Stimulated activated naive CD8-positive, alpha-beta T cell treated with anti-CD3 and anti-CD28 coated beads, Interleukin-15, Interleukin-2, amounts not matched to agents 100 ng/mL and 50 ng/mL, for 24 hours (primary cell): ENCODE results near the gene TANGO6.

Source experiments
- H3K27ac Mint-ChIP-seq: one replicate; pipeline ENCODE4 v1.8.0; 2021; ENCODE audit warnings: mild to moderate bottlenecking, mixed read lengths
- H3K27me3 Mint-ChIP-seq: one replicate; pipeline ENCODE4 v1.8.0; 2021; ENCODE audit warnings: mixed read lengths
- H3K36me3 Mint-ChIP-seq: one replicate; pipeline ENCODE4 v1.8.0; 2021; ENCODE audit warnings: low read depth, mixed read lengths
- H3K4me1 Mint-ChIP-seq: one replicate; pipeline ENCODE4 v1.8.0; 2021; ENCODE audit warnings: low read depth, mixed read lengths
- H3K4me3 Mint-ChIP-seq: one replicate; pipeline ENCODE4 v1.8.0; 2021; ENCODE audit warnings: mild to moderate bottlenecking, mixed read lengths
- H3K9me3 Mint-ChIP-seq: one replicate; pipeline ENCODE4 v1.8.0; 2021; ENCODE audit warnings: mixed read lengths

The TANGO6 gene

DNA sequence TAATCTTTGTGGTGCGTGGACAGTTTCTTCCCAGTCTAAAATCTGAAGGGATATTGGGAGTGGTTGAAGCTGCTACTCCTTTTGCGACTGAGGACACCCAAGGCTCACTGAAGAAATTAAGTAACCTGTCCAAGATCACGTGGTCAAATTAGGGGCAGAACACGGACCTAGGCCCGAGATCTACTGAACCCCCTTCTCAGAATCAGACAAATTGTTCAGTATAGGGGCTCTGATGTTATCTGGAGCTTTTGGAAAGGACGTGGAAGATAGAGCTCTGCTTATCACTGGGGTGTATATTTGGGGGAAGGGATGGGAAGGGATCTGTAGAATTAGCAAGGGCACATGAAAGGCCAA, 857 bp downstream of the TANGO6 start:
- peak overlapping the region; percentile 96 for H3K27ac Mint-ChIP-seq
- no peaks in the 10 kb centered on the region for H3K9me3 Mint-ChIP-seq
- peaks cover 40% of the 10 kb centered on the region for H3K4me1 Mint-ChIP-seq
- H3K27me3 Mint-ChIP-seq, result no peaks in the 10 kb centered on the region
- peak overlapping the region; percentile 90 for H3K4me3 Mint-ChIP-seq
- H3K36me3 Mint-ChIP-seq, result no peaks in the 10 kb centered on the region

DNA sequence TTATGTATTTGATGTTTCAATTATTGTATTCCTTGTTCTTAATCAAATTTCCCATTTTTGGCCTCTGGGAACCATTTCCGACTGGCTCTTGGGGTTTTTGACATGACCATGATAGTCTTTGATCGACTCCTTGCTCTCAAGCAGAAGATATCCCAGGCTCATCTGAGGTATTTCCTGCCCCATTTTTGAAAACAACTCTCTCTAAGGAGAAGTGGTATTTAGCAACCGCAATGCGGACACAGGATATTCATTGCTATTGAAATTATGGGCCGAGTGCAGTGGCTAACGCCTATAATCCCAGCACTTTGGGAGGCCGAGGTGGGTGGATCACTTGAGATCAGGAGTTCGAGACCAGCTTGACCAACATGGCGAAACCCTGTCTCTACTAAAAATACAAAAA, 5.5 kb downstream of the TANGO6 start:
- H3K4me1 Mint-ChIP-seq, result peaks cover 37% of the 10 kb centered on the region

DNA sequence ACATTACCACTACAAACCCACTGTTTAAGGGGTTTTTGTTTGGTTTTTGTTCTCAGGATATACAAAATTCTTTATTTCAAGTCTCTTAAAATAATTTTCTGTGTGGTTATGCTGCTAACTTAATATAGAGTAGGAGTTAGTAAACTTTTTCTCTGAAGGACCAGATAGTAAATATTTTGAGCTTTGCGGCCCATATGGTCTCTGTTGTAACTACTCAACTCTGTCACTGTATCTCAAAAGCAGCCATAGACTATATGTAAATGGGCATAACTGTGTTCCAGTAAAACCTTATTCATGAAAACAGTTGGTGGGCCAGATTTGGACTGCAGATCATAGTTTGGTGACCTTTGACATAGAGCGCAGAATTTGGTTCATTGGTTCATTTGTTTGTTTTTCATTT, 7.2 kb downstream of the TANGO6 start:
- Mint-ChIP-seq H3K4me3 (no peak overlapping the region), H3K27me3 (no peaks in the 10 kb centered on the region), H3K9me3 (no peaks in the 10 kb centered on the region), H3K36me3 (peaks cover 9% of the 10 kb centered on the region), H3K4me1 (peaks cover 22% of the 10 kb centered on the region), H3K27ac (no peak overlapping the region)

More for the DNA sequence above, 5.5 kb downstream of the TANGO6 start:
- Mint-ChIP-seq H3K27me3 (no peaks in the 10 kb centered on the region), H3K9me3 (no peaks in the 10 kb centered on the region), H3K27ac (no peak overlapping the region), H3K36me3 (peaks cover 9% of the 10 kb centered on the region), H3K4me3 (no peak overlapping the region)

- Mint-ChIP-seq H3K9me3 (no peaks in the 10 kb centered on the region), H3K36me3 (peaks cover 13% of the 10 kb centered on the region), H3K4me1 (peaks cover 25% of the 10 kb centered on the region), H3K27me3 (no peaks in the 10 kb centered on the region), H3K27ac (no peak overlapping the region), H3K4me3 (no peak overlapping the region)
Observed at GRCh38 chr16:68851601-68852000, 8.3 kb downstream of the TANGO6 start.

- Mint-ChIP-seq H3K27me3 (no peaks in the 10 kb centered on the region), H3K27ac (no peak overlapping the region), H3K4me1 (peaks cover 14% of the 10 kb centered on the region), H3K36me3 (peaks cover 26% of the 10 kb centered on the region), H3K4me3 (no peak overlapping the region), H3K9me3 (no peaks in the 10 kb centered on the region)
Observed at GRCh38 chr16:68857479-68857878, 14.1 kb downstream of the TANGO6 start.

DNA sequence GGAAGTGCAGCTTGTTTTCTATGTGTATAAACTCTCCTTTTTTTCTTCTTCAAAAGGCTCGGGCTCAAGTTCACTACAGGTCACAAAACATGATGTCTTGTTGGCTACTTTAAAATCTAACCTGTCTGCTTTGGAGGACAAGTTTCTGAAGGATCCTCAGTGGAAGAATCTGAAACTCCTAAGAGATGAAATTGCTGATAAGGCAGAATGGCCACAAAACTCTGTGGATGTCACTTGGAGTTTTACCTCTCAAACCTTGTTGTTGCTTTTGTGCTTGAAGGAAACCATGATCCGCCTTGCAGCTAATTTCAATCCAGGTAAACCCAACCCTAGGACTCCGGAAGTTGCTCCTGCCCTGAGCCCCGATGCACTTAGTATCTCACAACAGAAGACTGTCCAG, 16.5 kb downstream of the TANGO6 start:
- H3K9me3 Mint-ChIP-seq, result no peaks in the 10 kb centered on the region

DNA sequence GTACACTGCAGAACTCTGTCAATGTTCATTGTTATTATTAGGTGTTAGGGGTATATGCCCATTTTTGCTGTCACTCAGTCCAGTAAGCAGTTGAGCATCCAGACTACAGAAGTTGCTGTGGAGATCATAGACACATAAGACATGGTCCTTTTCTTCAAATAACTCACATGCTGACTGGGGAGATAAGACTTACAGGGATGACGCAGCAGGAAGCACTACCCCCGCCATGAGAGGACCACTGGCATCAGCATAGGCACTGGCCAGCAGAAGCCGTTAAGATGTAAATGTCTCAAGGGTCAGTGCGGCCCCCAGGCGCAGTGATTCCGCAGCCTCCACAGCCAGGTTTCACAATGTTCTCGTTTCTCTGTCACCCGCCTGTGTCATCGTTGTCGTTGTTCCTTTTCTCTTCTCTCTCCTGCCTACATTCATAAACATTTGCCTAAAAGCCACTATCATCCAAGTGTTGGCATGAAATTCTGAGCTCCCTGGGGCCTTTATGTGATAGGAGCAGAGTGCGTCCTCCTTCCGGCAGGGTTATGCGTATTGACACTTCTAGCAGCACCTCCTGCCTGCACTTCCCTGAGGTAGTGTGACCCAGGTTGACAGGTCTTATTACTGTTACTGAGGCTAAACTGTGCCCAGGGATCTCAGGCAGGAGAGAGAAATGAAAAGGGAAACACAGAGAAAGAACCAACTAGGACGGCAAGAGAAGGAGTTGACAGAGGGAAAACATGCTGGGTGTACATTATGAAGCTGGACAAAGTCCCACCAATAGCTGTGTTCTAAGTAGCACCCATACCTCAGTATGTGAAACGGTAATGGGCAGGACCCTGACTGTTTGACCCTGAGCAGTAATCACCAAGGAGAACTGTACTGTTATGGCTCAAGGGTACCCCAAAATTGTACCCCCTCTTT, 17.9 kb downstream of the TANGO6 start:
- Mint-ChIP-seq H3K4me1 (peaks cover 7% of the 10 kb centered on the region), H3K4me3 (no peak overlapping the region), H3K27me3 (no peaks in the 10 kb centered on the region), H3K27ac (no peak overlapping the region), H3K36me3 (peaks cover 47% of the 10 kb centered on the region), H3K9me3 (no peaks in the 10 kb centered on the region)

More for the DNA sequence above, 16.5 kb downstream of the TANGO6 start:
- H3K36me3 Mint-ChIP-seq, result peaks cover 42% of the 10 kb centered on the region
- no peaks in the 10 kb centered on the region for H3K27me3 Mint-ChIP-seq
- H3K4me3 Mint-ChIP-seq, result no peak overlapping the region
- no peak overlapping the region for H3K27ac Mint-ChIP-seq
- H3K4me1 Mint-ChIP-seq, result peaks cover 11% of the 10 kb centered on the region

- H3K4me1 Mint-ChIP-seq, result no peaks in the 10 kb centered on the region
- peaks cover 67% of the 10 kb centered on the region for H3K36me3 Mint-ChIP-seq
- no peak overlapping the region for H3K4me3 Mint-ChIP-seq
- no peak overlapping the region for H3K27ac Mint-ChIP-seq
- no peaks in the 10 kb centered on the region for H3K9me3 Mint-ChIP-seq
- no peaks in the 10 kb centered on the region for H3K27me3 Mint-ChIP-seq
Observed at GRCh38 chr16:68866933-68867332, 23.6 kb downstream of the TANGO6 start.

DNA sequence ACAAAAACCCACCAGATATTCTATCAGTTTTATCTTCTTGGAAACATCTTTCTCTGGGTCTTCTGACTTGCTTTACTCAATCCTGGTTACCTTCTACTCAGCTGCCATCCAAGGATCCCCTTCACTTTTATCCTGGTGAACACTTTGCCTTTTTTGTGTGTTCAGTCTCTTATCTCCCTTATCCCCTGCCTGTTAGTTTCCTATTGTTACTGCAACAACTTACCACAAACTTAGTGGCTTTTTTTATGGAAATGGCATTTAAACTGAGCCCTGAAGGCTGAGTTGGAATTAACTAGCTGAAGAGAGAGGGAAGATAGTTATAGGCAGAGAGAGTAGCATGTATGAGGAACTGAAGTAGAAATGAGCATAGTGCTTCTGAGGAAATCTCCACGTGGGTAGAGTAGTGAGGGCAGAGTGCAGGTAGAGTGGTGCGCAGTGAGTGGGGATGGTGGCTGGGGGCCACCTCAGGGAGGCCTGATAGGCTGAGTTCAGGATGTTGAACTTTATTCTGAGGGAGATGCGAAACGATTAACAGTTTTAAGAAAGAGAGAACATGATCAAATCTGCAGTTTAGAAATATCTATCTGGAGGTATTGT, 26.3 kb downstream of the TANGO6 start:
- Mint-ChIP-seq H3K4me1 (no peaks in the 10 kb centered on the region), H3K27ac (no peak overlapping the region), H3K27me3 (no peaks in the 10 kb centered on the region), H3K9me3 (no peaks in the 10 kb centered on the region), H3K36me3 (peaks cover 69% of the 10 kb centered on the region), H3K4me3 (no peak overlapping the region)

DNA sequence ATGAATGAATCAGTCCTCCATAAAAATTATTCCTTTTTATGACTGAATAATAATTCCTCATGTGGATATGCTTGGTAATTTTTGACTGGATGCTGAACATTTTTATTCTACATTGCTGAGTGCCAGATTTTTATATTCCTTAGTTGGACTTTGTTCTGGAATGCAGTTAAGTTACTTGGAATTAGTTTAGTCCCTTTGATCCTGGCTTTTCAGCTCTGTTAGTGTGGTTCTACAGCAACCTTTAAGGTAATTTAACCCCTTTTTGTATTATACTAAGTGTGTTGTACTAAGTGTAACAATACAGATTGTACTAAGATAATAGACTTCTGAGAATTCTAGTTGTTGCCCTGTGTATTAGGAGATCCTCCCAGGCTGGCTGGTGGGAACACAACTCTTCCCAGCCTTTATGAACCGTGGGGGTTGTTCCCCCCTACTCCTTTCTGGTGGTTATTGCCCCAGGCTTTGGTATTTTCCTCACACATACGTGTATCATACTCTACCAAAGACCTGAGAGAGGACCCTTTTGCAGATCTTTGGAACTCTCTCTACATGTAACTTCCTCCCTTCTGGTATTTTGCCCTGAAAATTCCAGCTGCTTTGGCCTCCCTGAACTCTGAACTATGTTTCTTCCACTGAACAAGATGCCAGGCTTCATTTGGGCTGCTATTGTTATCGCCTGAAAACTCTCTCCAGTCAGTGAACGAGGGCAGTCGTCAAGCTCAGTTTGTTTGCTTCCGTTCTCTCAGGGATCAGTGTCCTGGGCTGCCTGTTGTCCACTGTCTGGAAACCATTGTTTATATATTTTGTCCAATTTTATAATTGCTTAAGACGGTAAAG, 30.5 kb downstream of the TANGO6 start:
- Mint-ChIP-seq H3K27me3 (no peaks in the 10 kb centered on the region), H3K27ac (no peak overlapping the region), H3K36me3 (peaks cover 73% of the 10 kb centered on the region), H3K4me3 (no peak overlapping the region), H3K9me3 (no peaks in the 10 kb centered on the region), H3K4me1 (no peaks in the 10 kb centered on the region)

DNA sequence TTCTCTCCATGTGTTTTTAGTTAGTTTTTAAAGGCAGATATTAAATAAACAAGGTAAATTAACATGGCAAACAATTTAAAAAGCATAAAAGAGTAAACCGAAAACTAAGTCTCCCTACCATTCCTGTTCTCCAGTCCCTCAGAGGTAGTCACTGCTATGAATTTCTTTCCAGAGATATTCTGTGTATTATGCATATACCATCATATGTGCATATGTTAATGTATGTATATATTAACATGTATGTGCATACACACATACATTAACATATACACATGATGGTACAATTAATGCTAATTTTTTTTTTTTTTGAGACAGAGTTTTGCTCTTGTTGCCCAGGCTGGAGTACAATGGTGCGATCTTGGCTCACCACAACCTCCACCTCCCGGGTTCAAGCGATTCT, 32.5 kb downstream of the TANGO6 start:
- Mint-ChIP-seq H3K4me3 (no peak overlapping the region), H3K36me3 (peaks cover 62% of the 10 kb centered on the region)

DNA sequence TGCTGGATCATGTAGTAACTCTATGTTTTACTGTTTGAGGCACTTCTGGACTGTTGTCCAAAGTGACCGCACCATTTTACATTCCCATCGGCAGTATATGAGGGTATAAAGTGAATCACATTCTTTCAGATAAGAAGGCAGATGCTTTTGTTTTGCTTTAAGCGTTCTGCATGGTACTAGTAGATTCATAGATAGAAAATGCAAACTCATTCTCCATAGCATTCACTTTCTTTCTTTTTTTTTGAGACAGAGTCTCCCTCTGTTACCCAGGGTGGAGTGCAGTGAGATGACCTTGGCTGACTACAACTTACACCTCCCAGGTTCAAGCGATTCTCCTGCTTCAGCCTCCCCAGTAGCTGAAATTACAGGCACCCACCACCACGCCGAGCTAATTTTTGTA, 40.4 kb downstream of the TANGO6 start:
- Mint-ChIP-seq H3K27me3 (no peaks in the 10 kb centered on the region), H3K27ac (no peak overlapping the region), H3K4me3 (no peak overlapping the region), H3K36me3 (peaks cover 49% of the 10 kb centered on the region), H3K9me3 (no peaks in the 10 kb centered on the region), H3K4me1 (no peaks in the 10 kb centered on the region)

More for the DNA sequence above, 32.5 kb downstream of the TANGO6 start:
- Mint-ChIP-seq H3K9me3 (no peaks in the 10 kb centered on the region), H3K27me3 (no peaks in the 10 kb centered on the region), H3K27ac (no peak overlapping the region), H3K4me1 (no peaks in the 10 kb centered on the region)

DNA sequence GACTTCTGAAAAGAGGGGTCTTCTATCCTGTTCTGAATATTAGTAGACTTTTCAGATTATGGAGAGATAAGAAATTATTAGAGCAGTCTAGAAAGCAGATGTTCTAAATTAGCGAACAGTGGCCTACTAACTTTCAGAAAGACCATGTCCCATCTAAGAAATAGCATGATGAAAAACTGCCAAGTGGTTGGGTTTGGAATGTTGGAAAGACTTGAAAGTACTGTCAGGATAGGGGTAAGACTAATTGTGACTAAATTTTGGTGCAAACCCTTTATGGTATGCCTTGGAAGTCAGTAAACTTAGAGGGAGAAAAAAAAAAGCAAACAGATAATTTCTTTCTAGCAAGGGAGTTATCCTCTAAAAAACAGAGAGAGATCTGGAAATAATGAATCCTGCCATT, 41.1 kb downstream of the TANGO6 start:
- H3K36me3 Mint-ChIP-seq, result peaks cover 49% of the 10 kb centered on the region
- H3K27ac Mint-ChIP-seq, result no peak overlapping the region
- no peaks in the 10 kb centered on the region for H3K4me1 Mint-ChIP-seq
- no peaks in the 10 kb centered on the region for H3K27me3 Mint-ChIP-seq
- H3K4me3 Mint-ChIP-seq, result no peak overlapping the region
- H3K9me3 Mint-ChIP-seq, result no peaks in the 10 kb centered on the region

GRCh38 chr16:68884861-68885720, 41.8 kb downstream of the TANGO6 start:
- Mint-ChIP-seq H3K9me3 (no peaks in the 10 kb centered on the region), H3K36me3 (peaks cover 52% of the 10 kb centered on the region), H3K4me3 (no peak overlapping the region)

More at GRCh38 chr16:68884861-68885720, 41.8 kb downstream of the TANGO6 start:
- no peaks in the 10 kb centered on the region for H3K27me3 Mint-ChIP-seq
- H3K4me1 Mint-ChIP-seq, result no peaks in the 10 kb centered on the region
- peak overlapping the region; percentile 47 for H3K27ac Mint-ChIP-seq
